Measurements from ENCODE around the gene PAEP. TPM values are rescaled to one million over a fixed set of nuclear protein-coding genes. Genes with fewer than 3 reads are reported as not detected.

The PAEP gene
- total and polyA plus RNA-seq, 4 donors, result 0.37 to 3.0 (median 0.98) TPM; not detected in 1

DNA sequence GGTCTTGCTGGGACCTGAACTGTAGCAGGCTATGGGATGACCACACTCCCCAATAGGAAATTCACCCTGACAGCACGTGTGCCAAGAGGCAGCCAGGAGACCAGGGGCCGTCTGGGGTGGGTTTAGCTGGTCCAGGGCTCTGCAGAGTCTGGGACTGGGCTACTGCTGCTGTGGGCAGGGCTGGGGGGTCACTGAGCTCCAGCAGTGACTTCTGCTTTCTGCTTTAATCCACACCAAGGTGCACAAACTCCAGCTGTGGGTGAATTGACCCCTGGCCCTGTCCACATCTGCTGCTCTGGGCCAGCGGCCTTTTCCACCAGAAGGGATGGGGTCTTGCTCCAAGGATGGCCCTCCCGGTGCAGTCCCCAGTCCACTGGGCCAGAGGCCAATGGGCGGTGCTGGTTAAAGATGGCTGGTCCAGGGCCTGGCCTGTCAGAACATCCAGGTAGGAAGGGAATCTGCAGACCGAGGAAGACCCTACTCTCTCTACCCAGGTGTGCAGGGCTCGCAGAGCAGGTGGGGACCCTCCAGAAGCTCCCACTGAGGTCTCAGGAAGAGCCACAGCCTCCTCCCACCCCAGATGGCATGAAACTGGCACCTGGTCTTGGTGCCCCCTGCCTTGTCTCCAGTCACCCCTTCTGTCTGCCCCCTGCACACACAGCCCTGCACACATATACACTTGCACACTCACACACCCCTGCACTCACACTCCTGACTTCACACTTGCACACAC is 49.8 kb downstream of the PAEP start:
- TF ChIP-seq CTCF (IDR thresholded peaks at IDR 0.05; ENCODE audit: control extremely low read depth, extremely low read depth), result no peak
- Histone ChIP-seq H3K9ac (ENCODE audit: insufficient read depth in 1 of 2, low read length in 2 of 2) (no peak overlapping the region), H3K4me3 (no peak overlapping the region), H3K27me3 (ENCODE audit: control insufficient read depth in 3 of 3, insufficient read depth in 3 of 3, low read length in 2 of 3) (no peaks in the 10 kb centered on the region), H3K9me3 (ENCODE audit: control insufficient read depth in 4 of 4, insufficient read depth in 3 of 4, low read length in 3 of 4) (peaks cover 0 to 5% (median 0%) of the 10 kb centered on the region in 4 donors), H3K36me3 (ENCODE audit: control insufficient read depth in 4 of 4, insufficient read depth in 4 of 4, low read length in 4 of 4) (no peaks in the 10 kb centered on the region), H3K4me1 (ENCODE audit: control insufficient read depth in 5 of 5, insufficient read depth in 5 of 5, low read length in 5 of 5) (no peaks in the 10 kb centered on the region), H3K27ac (ENCODE audit: low read depth in 1 of 2, low read length in 1 of 2) (no peak overlapping the region)
- no peak for DNase-seq
- WGBS, 2 donors, result 80 to 90% methylated on average over 7 of the region's 7 CpGs
- no peak for ATAC-seq (ENCODE audit: insufficient read depth, low FRiP score)

- H3K9ac ChIP-seq (ENCODE audit: insufficient read depth in 1 of 2, low read length in 2 of 2), result no peak overlapping the region
- no peak overlapping the region for H3K4me3 ChIP-seq
- no peaks in the 10 kb centered on the region for H3K36me3 ChIP-seq (ENCODE audit: control insufficient read depth in 4 of 4, insufficient read depth in 4 of 4, low read length in 4 of 4)
- 12 to 21% methylated on average over 4 of the region's 4 CpGs for WGBS, 2 donors
- H3K27ac ChIP-seq (ENCODE audit: low read depth in 1 of 2, low read length in 1 of 2), result no peak overlapping the region
- no peak for TF ChIP-seq CTCF (IDR thresholded peaks at IDR 0.05; ENCODE audit: control extremely low read depth, extremely low read depth)
- DNase-seq, result no peak
- no peaks in the 10 kb centered on the region for H3K27me3 ChIP-seq (ENCODE audit: control insufficient read depth in 3 of 3, insufficient read depth in 3 of 3, low read length in 2 of 3)
- peaks cover 0 to 5% (median 0%) of the 10 kb centered on the region in 4 donors for H3K9me3 ChIP-seq (ENCODE audit: control insufficient read depth in 4 of 4, insufficient read depth in 3 of 4, low read length in 3 of 4)
- ATAC-seq (ENCODE audit: insufficient read depth, low FRiP score), result no peak
- no peaks in the 10 kb centered on the region for H3K4me1 ChIP-seq (ENCODE audit: control insufficient read depth in 5 of 5, insufficient read depth in 5 of 5, low read length in 5 of 5)
Observed at GRCh38 chr9:135611875-135612209, 50.3 kb downstream of the PAEP start.

DNA sequence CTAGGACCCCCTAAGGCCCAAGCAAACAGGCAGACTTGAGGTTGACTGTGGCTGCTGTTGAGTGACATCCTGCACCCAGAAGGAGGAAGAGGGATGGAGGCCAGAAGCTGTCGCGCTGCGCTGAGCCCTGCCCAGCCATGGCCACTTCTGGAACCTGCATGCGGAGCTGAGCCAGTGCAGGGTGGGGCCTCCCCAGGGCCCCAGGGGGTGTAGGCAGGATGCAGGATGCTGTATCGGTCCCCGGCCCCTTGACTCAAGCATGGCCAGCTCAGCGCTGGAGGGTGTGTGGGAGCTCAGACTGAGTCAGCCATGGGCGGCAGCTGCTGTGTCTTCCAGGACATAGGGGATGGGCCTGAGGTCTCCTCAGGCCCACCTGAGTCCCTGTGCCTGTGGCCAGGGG is 50.9 kb downstream of the PAEP start:
- no peaks in the 10 kb centered on the region for H3K27me3 ChIP-seq (ENCODE audit: control insufficient read depth in 3 of 3, insufficient read depth in 3 of 3, low read length in 2 of 3)
- H3K9me3 ChIP-seq (ENCODE audit: control insufficient read depth in 4 of 4, insufficient read depth in 3 of 4, low read length in 3 of 4), result peaks cover 0 to 5% (median 0%) of the 10 kb centered on the region in 4 donors
- no peak overlapping the region for H3K27ac ChIP-seq (ENCODE audit: low read depth in 1 of 2, low read length in 1 of 2)
- DNase-seq, result no peak
- no peaks in the 10 kb centered on the region for H3K36me3 ChIP-seq (ENCODE audit: control insufficient read depth in 4 of 4, insufficient read depth in 4 of 4, low read length in 4 of 4)
- no peaks in the 10 kb centered on the region for H3K4me1 ChIP-seq (ENCODE audit: control insufficient read depth in 5 of 5, insufficient read depth in 5 of 5, low read length in 5 of 5)
- no peak overlapping the region for H3K9ac ChIP-seq (ENCODE audit: insufficient read depth in 1 of 2, low read length in 2 of 2)
- no peak for TF ChIP-seq CTCF (IDR thresholded peaks at IDR 0.05; ENCODE audit: control extremely low read depth, extremely low read depth)
- H3K4me3 ChIP-seq, result no peak overlapping the region
- no peak for ATAC-seq (ENCODE audit: insufficient read depth, low FRiP score)
- WGBS, 2 donors, result 86 to 94% methylated on average over 8 of the region's 8 CpGs
